Stimulated activated CD4-positive, alpha-beta T cell treated with anti-CD3 and anti-CD28 coated beads, Interleukin-2, amount 100 ng/mL, for 48 hours (primary cell): ENCODE data around the gene ZNF823.
"Not testable (repeated sequence)": the region's sequence is repeated elsewhere in the genome, so short reads cannot be mapped to it uniquely, and the experiment has no call there.

ENCODE experiments used
- DNase-seq, 2 donors: peaks; one replicate each; pipeline ENCODE4 v3.0.0-alpha.2; 2020

The ZNF823 gene

DNA sequence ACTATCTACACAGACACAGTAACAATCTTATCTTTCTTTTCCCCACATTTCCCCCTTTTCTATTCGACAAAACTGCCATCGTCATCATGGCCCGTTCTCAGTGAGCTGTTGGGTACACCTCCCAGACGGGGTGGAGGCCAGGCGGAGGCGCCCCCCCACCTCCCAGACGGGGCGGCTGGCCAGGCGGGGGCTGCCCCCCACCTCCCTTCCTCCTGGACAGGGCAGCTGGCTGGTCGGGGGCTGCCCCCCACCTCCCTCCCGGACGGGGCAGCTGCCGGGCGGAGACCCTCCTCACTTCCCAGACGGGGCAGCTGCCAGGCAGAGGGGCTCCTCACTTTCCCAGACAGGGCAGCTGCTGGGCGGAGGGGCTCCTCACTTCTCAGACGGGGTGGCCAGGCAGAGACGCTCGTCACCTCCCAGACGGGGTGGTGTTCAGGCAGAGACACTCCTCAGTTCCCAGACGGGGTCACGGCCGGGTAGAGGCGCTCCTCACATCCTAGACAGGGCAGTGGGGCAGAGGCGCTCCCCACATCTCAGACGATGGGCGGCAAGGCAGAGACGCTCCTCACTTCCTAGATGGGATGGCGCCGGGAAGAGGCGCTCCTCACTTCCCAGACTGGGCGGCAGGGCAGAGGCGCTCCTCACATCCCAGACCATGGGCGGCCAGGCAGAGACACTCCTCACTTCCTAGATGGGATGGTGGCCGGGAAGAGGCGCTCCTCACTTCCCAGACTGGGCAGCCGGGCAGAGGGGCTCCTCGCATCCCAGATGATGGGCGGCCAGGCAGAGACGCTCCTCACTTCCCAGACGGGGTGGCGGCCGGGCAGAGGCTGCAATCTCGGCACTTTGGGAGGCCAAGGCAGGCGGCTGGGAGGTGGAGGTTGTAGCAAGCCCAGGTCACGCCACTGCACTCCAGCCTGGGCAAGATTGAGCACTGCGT is 61.8 kb downstream of the ZNF823 start:
- not testable (repeated sequence) for DNase-seq

DNA sequence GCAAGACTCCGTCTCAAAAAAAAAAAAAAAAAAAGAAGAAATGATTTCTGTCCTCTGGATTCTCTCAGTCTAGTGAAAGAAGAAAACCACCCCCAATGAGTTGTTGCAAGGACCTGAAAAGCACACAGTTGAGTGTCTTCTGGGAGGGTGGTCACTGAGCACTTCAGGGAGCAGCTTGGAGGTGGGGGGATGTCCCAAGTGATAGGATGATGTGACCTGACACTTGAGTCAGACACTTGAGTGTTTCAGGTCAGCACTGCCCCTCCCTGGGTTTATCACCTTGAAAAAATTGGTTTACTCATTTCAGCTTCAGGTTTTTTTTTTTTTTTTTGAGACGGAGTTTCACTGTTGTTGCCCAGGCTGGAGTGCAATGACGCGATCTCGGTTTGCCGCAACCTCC is 63.2 kb downstream of the ZNF823 start:
- no peak for DNase-seq

DNA sequence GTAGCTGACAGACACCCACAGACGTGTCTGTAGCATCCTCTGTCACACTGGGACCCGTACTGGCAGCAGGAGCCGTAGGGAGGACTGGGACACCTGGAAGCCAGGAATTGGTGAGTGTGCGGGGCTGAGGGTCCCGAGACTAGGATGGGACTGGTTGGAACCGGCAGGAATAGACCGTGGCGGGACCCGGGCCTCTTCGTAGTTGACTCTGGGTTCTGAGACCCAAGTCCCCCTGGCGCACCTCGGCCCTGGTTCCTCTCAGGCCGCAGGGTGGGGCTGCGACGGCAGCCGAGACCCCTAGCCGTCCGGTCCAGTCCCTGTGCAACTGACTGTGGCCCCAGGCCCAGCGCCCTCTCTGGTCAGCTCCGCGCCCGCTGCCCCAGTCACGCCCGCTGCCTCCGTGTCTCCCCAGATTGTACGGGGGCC is 64.7 kb downstream of the ZNF823 start:
- no peak for DNase-seq

GRCh38 chr19:11673608-11674041 is 65.1 kb downstream of the ZNF823 start:
- DNase-seq, result peak in 1 of 2 donors; percentile 19
